GM12891 (cell line): ENCODE measurements around the gene TIPARP.

ENCODE experiments used
- POLR2A ChIP-seq: IDR thresholded peaks from 2 replicates; pipeline ENCODE4 v1.6.1; 2011; ENCODE audit warnings: low read depth, low read length, control low read depth
- TAF1 ChIP-seq: IDR thresholded peaks from 2 replicates; pipeline ENCODE4 v1.6.1; 2011; ENCODE audit warnings: low read depth, low read length, control low read depth

DNA sequence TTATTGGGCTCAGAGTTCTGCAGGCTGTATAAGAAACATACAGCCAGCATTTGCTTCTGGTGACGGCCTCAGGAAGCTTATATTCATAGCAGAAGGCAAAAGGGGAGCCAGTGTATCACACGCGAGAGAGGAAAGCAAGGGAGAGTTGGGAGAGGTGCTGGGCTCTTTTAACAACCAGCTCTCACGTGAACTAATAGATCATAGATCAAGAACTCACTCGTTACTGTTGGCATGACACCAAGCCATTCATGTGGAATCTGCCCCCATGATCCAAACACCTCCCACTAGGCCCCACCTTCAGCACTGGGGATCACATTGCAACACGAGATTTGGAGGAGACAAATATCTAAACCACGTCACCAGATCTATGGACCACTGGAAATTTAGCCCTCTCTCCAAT is 70.2 kb downstream of the TIPARP start:
- TF ChIP-seq TAF1 (no peak), POLR2A (no peak)
